NB4 (cell line): Measurements from ENCODE around the gene MROH7.

ENCODE experiments used
- CTCF ChIP-seq: IDR thresholded peaks from one replicate; pipeline ENCODE4 v1.5.1; 2012; ENCODE audit warnings: low read depth, low read length
- POLR2A ChIP-seq: IDR thresholded peaks from 2 replicates; pipeline ENCODE4 v1.6.1; 2011; ENCODE audit warnings: mild to moderate bottlenecking; ENCODE audit not compliant: insufficient read length; ENCODE audit errors: extremely low read depth

DNA sequence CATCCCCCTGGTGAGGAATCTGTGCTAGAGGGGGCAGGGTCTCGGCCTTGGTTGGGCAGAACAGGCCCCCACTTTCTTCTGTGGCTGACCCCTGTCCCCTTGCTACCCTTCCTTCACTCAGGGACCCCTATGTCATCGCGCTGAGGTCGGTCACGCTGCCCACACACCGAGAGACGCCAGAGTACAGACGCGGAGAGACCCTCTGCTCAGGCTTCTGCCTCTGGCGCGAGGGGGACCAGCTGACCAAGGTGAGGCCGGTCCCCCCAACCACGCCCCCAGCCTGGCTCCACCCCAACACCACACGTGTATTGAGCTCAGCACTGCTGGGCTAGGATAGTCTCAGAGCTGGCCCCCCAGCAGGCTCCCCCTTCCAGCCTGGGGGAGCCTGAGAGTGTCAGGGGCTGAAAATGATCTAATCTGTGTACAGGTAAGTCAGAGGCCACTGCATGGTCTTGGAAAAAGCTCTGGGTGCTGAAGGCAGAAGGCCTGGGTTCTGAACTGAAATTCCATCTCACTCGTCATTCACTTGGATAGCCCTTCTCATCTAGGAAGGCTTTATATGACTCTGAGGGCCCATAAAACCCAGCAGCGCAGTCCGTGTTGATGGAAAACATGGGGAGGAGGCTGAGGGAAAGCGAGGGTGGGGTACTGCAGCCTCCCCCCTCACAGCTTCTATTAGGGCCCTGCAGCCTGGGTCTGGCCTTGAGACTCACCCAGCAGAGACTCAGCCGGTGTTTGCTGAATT, 33.6 kb upstream of the MROH7 start:
- TF ChIP-seq CTCF, result no peak
- TF ChIP-seq POLR2A, result no peak
